Measurements from ENCODE around the gene KRT36.

Gene KRT36

GRCh38 chr17:41444186-41444585 is 45.5 kb downstream of the KRT36 start:
- no peak overlapping the region for H3K4me3 ChIP-seq (ENCODE audit: low read depth, low read length)
- DNase-seq (ENCODE audit: low read depth): no peak
- TF ChIP-seq CTCF (IDR thresholded peaks at IDR 0.05; ENCODE audit: low read depth, low read length, missing control alignments): no peak

- no peak overlapping the region for H3K4me3 ChIP-seq (ENCODE audit: low read depth, low read length)
- TF ChIP-seq CTCF (IDR thresholded peaks at IDR 0.05; ENCODE audit: low read depth, low read length, missing control alignments): no peak
- no peak for DNase-seq (ENCODE audit: low read depth)
Observed at GRCh38 chr17:41442739-41443138, 47.0 kb downstream of the KRT36 start.

- no peak for DNase-seq (ENCODE audit: low read depth)
- no peak within 1 kb of the TSS for H3K4me3 ChIP-seq (ENCODE audit: low read depth, low read length)
- no peak for TF ChIP-seq CTCF (IDR thresholded peaks at IDR 0.05; ENCODE audit: low read depth, low read length, missing control alignments)
Observed at GRCh38 chr17:41440531-41441033, 49.1 kb downstream of the KRT36 start, which contains the start of gene KRT38. TSS of gene KRT38 (minus strand) at chr17:41440983. CDS start at chr17:41440921, 62 bp downstream.

GRCh38 chr17:41439375-41439774 is 50.3 kb downstream of the KRT36 start:
- H3K4me3 ChIP-seq (ENCODE audit: low read depth, low read length): no peak overlapping the region
- TF ChIP-seq CTCF (IDR thresholded peaks at IDR 0.05; ENCODE audit: low read depth, low read length, missing control alignments): no peak
- DNase-seq (ENCODE audit: low read depth): no peak

GRCh38 chr17:41437769-41438168 is 51.9 kb downstream of the KRT36 start:
- DNase-seq (ENCODE audit: low read depth): no peak
- TF ChIP-seq CTCF (IDR thresholded peaks at IDR 0.05; ENCODE audit: low read depth, low read length, missing control alignments): no peak
- H3K4me3 ChIP-seq (ENCODE audit: low read depth, low read length): no peak overlapping the region

GRCh38 chr17:41437254-41437653 is 52.5 kb downstream of the KRT36 start:
- no peak overlapping the region for H3K4me3 ChIP-seq (ENCODE audit: low read depth, low read length)
- DNase-seq (ENCODE audit: low read depth): no peak
- no peak for TF ChIP-seq CTCF (IDR thresholded peaks at IDR 0.05; ENCODE audit: low read depth, low read length, missing control alignments)

Measured in GM12864 (cell line).